Glomerular visceral epithelial cell (primary cell): ENCODE results near the gene ABHD14A.
A peak's percentile ranks its signal among the peaks of the same experiment; 100 is the strongest.
"Not testable (repeated sequence)": the region's sequence is repeated elsewhere in the genome, so short reads cannot be mapped to it uniquely, and the experiment has no call there.

Experiments
- DNase-seq: peaks from one replicate; pipeline ENCODE4 v3.0.0-alpha.2; 2016; ENCODE audit errors: extremely low spot score

ABHD14A gene

GRCh38 chr3:51974277-51974962 lies 444 bp upstream of the ABHD14A start:
- no peak for DNase-seq

- peak; percentile 31 for DNase-seq
These were observed 1.1 kb downstream of the ABHD14A start for GRCh38 chr3:51975852-51976549.

GRCh38 chr3:51977446-51978142 lies 2.7 kb downstream of the ABHD14A start:
- DNase-seq, result no peak

GRCh38 chr3:51978143-51978502 lies 3.3 kb downstream of the ABHD14A start:
- DNase-seq, result no peak

GRCh38 chr3:51980253-51980652 lies 5.4 kb downstream of the ABHD14A start:
- DNase-seq, result no peak

GRCh38 chr3:51982352-51982837 lies 7.5 kb downstream of the ABHD14A start:
- peak; percentile 78 for DNase-seq

GRCh38 chr3:51982838-51983577 lies 8.1 kb downstream of the ABHD14A start, which contains the start of gene ACY1:
Gene ACY1 (plus strand): TSS chr3:51983535. CDS start chr3:51984065, 530 bp downstream.
- DNase-seq, result peak; percentile 84

GRCh38 chr3:51983578-51984268 lies 8.9 kb downstream of the ABHD14A start:
- DNase-seq, result no peak

- DNase-seq, result no peak
These were observed 9.4 kb downstream of the ABHD14A start for GRCh38 chr3:51984269-51984647.

- DNase-seq, result no peak
These were observed 10.2 kb downstream of the ABHD14A start for GRCh38 chr3:51985063-51985462.

GRCh38 chr3:51986010-51986947 lies 11.4 kb downstream of the ABHD14A start:
- DNase-seq, result no peak

- DNase-seq, result no peak
These were observed 12.7 kb downstream of the ABHD14A start for GRCh38 chr3:51987568-51987967.

GRCh38 chr3:51988286-51989146 lies 13.7 kb downstream of the ABHD14A start:
- DNase-seq, result no peak

- not testable (repeated sequence) for DNase-seq
These were observed 15.7 kb downstream of the ABHD14A start for GRCh38 chr3:51990501-51990971.

- DNase-seq, result no peak
These were observed 17.3 kb downstream of the ABHD14A start for GRCh38 chr3:51992017-51992682.

- not testable (repeated sequence) for DNase-seq
These were observed 18.8 kb downstream of the ABHD14A start for GRCh38 chr3:51993657-51994056.

- DNase-seq, result no peak
These were observed 19.7 kb downstream of the ABHD14A start for GRCh38 chr3:51994530-51994929.

GRCh38 chr3:51995346-51996163 lies 20.7 kb downstream of the ABHD14A start, which contains the start of gene RPL29:
Gene RPL29 (minus strand): TSS chr3:51995895. CDS start chr3:51995461, 434 bp downstream.
- peak; percentile 93 for DNase-seq
